ENCODE data around the gene BACH2.

The BACH2 gene

DNA sequence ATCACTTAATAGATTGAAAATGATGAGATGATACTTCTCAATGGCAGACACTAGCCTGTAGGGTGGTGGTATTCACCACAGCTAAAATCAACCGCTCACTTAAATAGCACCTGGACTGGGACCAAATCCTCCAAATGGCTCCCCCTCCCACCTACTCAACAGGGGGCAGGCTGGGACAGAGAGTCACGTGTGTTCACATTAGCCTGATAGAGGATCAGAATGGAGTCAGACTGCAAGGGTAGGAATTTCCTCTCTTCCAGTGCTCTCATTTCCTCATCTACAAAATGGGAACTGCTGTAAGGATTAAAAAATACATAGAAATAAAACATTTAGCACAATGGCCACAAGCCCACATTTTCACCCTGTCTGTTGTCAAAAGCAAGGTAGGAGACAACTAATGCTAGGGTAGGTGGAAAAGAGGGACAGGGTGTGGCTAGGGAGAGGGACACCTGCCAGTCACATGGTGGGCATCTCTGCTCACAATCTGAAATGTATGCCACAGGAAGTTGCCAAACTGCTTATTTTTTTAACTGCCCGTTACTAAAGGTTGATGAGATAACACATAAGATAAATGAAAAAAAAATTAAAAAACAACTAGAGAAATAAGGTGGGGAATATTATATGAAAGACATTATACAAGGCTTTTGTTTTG is 55.3 kb downstream of the BACH2 start:
- no peak for DNase-seq (ENCODE audit: extremely low read depth in 1 of 2, low read depth in 1 of 2)

GRCh38 chr6:90238496-90239266 is 58.0 kb downstream of the BACH2 start:
- DNase-seq (ENCODE audit: extremely low read depth in 1 of 2, low read depth in 1 of 2) = no peak

DNA sequence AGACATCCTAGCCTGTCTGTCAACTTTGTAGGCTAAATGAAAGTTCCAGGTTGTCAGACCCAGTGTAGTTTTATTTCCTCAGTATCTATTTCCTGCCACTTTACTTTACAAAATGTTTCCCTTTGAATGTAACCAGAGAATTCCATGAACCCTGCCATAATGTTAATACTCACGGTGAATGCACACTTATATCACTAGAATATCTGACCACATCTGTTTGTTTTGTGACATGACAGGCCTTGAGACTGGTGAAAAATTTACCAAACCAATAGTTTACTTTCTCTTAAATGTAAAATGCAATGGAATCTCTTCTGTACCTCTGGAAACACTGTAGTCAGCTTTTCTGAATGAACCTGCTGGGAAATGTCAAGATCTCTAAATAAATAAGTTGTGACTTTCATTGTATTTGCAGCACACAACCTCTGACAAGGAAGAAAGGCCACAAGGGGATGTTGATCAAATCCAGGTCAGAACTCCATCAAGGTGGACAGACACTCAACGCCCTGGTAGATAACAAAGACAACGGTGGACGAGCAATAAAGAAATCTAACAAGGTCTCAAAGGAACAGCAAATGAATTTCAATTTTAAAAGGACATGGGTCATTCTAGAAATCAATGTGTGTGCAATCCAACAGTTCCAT is 59.2 kb downstream of the BACH2 start:
- no peak for DNase-seq (ENCODE audit: extremely low read depth in 1 of 2, low read depth in 1 of 2)

DNA sequence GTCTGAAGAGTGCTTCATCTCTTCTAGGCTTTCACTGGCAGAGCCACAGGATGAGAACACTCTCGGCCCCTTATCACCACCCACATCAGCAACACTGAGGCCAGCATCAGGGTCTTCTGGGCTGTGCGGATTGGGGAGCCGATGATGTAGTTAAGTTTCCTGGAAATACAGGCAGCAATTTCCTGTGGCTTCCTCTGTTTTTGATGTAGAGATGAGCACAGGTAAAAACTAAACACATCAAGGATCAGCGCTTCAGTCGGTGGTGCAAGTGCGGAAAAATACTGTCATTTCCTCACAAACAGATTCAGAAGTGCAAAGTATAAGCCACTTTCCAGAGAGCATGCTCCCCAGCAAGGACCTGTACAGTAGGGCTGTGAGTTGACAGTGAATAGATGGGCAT is 62.6 kb downstream of the BACH2 start:
- DNase-seq (ENCODE audit: extremely low read depth in 1 of 2, low read depth in 1 of 2) = peak; percentile 64 to 85

DNA sequence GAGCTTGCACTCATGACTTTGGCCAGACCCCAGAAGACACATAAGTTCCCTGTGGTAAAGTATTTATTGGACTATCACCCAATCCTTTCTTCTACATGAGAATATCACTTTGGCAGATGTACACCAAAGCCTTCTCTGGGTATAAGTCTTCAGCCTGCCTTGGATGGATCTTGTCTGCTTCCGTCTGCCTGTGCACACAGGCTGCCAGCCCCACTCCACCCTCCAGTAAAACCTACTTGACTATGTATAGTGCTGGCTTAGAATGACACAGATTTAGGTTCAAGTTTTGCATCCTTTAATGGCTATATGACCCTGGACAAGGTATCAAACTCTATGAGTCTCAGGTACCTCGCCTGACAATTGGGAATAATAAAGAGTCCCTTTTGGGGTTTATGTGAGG is 63.4 kb downstream of the BACH2 start:
- no peak for DNase-seq (ENCODE audit: extremely low read depth in 1 of 2, low read depth in 1 of 2)

GRCh38 chr6:90231798-90232197 is 64.8 kb downstream of the BACH2 start:
- DNase-seq (ENCODE audit: extremely low read depth in 1 of 2, low read depth in 1 of 2) = no peak

- DNase-seq (ENCODE audit: extremely low read depth in 1 of 2, low read depth in 1 of 2) = no peak
Measured at GRCh38 chr6:90231308-90231707, 65.3 kb downstream of the BACH2 start.

DNA sequence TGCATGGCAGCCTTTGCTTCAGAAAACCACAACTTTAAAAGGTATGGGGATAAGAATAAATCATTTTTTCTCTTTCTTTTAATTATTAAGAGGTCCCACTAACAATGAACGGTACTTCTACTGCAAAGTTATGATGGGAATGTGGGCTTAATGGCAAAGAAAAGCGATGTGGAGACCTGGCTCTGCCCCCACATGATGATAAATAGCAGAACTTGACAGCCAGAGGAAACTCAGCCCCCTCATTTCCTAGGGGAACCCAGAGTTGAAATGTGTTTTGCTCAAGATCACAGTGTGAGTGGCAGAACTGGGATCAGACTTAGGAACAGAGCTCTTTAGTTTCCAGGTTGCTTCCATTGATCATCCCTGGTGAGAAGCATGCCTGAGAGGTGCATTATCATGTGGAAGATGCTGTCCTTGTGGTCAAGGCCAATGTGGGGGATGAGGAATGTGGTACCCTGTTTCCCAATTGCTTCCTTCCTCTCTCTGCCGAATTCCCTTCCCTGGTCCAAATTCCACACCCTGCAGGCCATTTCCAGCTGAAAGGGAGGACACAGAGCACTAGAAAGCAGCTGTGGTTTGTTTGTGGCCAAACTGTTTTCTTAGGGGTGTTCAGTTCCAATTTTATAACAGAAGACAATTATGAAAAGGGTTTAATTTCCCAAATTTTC is 66.0 kb downstream of the BACH2 start:
- no peak for DNase-seq (ENCODE audit: extremely low read depth in 1 of 2, low read depth in 1 of 2)

DNA sequence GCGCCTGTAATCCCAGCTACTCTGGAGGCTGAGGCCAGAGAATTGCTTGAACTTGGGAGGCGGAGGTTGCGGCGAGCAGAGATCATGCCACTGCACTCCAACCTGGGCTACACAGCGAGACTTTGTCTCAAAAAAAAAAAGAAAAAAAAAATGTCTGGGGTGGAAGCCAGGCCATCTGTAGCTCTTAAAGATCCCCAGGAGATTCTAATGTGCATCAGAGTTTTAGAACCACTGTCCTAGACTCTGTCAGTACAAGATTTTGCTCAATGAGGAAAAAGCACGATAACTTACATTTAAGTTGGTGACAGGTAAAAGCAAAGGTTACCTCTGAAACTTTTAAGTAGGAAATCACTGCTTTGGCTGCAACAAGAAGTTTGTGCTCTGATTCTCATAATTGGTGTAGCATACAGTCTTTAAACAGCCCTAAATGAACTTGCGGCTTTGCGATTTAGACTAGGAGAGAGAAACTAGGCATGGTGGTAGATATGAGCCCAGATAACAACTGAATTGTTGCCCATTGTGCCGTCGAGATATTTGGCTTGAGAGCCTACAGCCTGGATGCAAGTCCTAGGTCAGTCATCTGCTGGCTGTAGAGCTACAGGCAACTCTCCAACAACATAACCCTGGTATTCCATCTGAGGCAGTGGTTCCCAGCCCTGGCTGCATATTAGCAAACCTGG is 67.2 kb downstream of the BACH2 start:
- no peak for DNase-seq (ENCODE audit: extremely low read depth in 1 of 2, low read depth in 1 of 2)

DNA sequence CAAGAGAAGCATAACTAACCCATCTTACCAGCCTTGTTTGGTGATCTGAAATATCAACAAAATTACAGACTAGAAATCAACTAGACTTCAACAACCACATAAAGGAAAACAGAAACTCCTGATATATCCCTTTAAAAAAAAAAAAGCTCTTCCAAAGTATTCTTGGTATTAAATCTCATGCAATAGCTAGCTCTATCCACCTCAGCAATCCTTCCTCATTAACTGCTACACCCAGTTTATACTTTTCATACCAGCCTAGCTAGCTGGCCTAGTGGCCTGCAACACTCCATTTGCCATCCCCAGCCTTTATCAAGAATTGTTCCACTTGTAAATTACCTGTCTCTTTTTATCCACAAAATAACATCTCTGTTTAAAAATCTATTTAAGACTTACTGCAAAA is 69.0 kb downstream of the BACH2 start:
- DNase-seq (ENCODE audit: extremely low read depth in 1 of 2, low read depth in 1 of 2) = no peak

- DNase-seq (ENCODE audit: extremely low read depth in 1 of 2, low read depth in 1 of 2) = no peak
Measured at GRCh38 chr6:90227213-90227612, 69.4 kb downstream of the BACH2 start.

DNA sequence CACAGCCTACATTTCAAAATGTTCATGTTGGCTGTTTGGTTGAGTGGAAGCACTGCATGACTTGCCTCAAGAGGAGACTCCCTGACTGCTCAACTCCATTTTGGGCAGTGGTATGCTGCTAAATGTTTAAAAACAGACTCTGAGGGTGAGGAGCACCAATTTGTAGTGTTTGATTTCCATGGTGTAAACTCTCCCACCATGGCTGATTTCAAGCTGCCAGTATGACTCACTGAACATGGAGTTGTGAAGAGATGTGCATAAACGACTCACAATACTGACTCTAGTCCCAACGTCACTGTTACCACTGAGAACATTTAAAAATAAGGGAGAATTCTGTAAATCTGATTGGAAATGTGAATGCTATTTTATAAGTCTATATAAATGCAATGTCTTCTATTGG is 70.4 kb downstream of the BACH2 start:
- no peak for DNase-seq (ENCODE audit: extremely low read depth in 1 of 2, low read depth in 1 of 2)

GRCh38 chr6:90224196-90224595 is 72.4 kb downstream of the BACH2 start:
- DNase-seq (ENCODE audit: extremely low read depth in 1 of 2, low read depth in 1 of 2) = no peak

DNA sequence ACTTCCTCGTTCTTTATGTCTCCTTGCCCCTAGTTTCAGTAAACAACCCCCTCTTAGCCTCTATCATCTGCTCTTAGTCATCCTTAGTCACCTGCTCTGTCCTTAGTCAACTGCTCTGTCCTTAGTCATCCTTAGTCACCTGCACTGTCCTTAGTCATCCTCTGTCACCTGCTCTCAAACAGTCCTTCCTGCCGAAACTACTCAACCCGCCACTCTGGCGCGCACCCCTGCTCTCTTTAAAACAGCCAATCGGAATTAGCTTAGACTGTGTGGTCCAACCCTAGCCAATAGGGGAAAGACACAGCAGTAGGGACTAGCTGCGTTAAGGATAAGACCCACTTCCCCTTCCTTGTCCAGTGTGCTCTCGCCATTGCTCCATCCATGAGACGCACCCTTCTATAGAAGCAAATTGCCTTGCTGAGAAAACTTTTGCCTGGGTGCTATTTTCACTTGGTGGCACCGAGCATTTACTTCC is 73.9 kb downstream of the BACH2 start:
- no peak for DNase-seq (ENCODE audit: extremely low read depth in 1 of 2, low read depth in 1 of 2)

DNA sequence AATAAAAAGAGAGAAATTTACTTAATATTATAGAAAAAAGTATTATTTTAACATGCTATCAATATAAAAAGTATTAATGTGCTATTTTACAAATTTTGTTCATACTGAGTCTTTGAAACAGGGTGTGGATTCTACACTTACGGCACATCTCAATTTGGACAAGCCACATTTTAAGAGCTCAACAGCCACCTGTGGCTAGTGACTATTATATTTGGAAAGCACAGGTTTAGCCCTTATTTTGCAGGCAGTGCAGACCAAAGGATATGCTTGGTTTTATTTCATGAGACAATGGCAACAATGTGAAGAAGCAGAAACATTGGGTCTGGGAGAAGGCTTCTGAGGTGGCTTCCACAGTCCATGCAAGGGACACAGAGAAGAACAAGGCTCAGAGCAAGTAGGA is 74.6 kb downstream of the BACH2 start:
- DNase-seq (ENCODE audit: extremely low read depth in 1 of 2, low read depth in 1 of 2) = no peak

DNA sequence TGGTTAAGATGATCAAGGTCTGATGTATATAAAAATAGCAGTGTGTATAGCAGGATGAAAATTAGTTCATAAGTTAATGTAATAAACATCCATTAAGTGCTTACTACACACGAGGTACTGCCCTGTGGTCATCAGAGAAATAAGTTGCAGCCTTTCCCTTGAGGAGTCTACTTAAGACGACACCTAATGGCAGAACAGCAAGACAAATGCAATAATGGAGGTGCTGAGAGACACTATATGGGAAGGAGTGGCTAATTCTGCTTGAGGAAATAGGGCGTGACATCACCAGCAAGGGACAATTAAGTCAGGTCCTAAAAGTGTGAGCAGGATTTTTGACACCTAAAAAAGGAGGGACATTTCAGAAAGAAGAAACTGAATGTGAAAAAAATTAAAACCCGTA is 75.2 kb downstream of the BACH2 start:
- no peak for DNase-seq (ENCODE audit: extremely low read depth in 1 of 2, low read depth in 1 of 2)

DNA sequence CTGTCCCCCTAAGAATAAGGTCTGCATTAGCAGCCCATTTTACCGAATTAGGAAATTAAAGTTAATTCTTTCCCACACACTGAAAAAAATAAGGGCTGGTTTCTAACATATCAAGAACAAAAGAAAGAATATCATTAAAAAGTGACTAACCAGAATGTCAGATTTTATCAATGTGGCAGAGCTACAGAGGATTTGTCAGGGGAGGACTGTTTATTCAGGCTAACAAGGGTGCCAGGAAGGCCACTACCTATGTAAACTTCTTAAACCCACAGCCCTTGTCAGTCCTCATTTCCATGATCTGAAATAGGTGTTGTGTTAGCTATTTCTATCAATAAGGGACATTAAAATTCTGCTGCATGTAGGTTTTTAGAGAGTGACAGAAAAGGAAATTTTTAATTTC is 76.4 kb downstream of the BACH2 start:
- no peak for DNase-seq (ENCODE audit: extremely low read depth in 1 of 2, low read depth in 1 of 2)

- DNase-seq (ENCODE audit: extremely low read depth in 1 of 2, low read depth in 1 of 2) = no peak
Measured at GRCh38 chr6:90219209-90219985, 77.2 kb downstream of the BACH2 start.

GRCh38 chr6:90218959-90219208 is 77.8 kb downstream of the BACH2 start:
- DNase-seq (ENCODE audit: extremely low read depth in 1 of 2, low read depth in 1 of 2) = no peak

GRCh38 chr6:90217506-90218127 is 79.0 kb downstream of the BACH2 start:
- no peak for DNase-seq (ENCODE audit: extremely low read depth in 1 of 2, low read depth in 1 of 2)

Measured in stimulated activated CD8-positive, alpha-beta memory T cell treated with anti-CD3 and anti-CD28 coated beads, Interleukin-7, amount 100 ng/mL, for 48 hours (primary cell).